GM18511 (cell line): Measurements from ENCODE around the gene MTCL3.

Experiments
- ATAC-seq: cut with Tn5 transposase; IDR thresholded peaks from one replicate; pipeline ENCODE4 v1.9.1; 2021; ENCODE audit warnings: mild to moderate bottlenecking, moderate library complexity; ENCODE audit not compliant: unreplicated experiment

The MTCL3 gene

DNA sequence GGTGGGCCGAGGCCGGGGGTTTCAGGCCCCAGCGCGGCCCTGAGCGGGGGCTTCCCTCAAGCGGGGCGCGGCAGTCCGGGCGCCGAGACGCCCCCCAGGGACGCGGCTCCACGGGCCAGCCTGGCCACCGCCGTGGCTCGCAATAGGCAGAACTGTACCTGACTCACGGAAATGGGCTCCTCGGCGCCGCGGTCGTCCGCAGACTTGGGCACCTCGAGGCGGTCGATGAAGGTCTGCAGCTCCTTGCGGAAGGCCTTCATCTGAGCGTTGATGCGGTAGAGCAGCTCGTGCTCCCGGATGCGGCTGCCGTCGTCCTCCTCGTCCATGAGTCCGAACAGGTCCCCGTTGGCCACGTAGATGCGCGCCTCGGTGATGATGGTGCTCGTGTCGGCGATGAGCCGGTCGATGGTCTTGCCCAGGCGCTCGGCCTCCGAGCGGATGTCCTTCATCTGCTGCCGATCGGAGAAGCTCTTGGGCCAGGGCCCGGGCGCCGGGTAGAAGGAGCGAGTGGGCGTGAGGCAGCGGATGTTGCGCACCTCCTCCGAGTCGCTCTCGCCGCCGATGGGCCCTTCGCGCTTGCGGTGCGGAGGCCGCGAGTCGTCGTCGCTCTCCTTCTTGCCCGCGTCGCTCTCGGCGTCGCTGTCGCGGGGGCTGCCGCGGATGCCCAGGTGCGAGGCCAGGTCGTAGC, 43.9 kb downstream of the MTCL3 start:
- ATAC-seq = no peak

DNA sequence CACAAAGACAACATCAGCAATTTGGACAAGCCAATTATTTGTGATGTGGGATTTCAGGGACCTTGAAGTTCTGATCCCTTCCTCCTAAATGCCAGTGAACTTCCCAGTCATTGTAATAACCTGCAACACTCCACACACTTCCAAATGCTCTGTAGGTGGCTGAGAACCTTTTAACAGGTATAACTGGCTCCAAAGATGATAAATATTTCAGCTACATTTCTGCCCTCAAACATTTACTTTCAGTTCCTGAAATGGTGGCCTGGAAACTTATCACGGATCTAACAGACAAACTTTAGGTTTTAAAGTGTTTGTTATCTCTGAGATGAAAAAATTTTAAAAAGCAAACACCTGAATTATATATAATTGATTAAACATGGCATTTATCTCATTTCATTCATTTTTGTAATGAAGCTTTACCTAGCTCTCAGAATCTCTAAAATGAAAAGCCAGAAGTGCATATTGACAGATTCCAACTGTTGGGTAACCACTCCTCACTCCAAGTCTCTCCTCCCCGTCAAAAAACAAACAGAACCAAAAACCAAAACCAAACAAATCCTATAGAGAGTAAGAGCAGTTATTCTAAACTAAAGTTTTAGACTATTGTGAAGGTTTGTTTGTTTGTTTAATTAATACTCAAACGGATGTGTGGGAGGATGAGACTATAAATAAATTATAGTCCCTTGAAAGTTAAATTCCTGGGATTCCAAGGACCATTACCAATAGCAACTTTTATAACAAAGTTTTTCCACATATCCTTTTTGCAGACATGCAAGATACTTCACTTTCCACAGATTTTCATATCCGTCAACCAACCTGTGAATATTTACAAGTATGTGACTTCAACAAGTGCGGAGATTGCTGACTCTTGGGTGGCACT, 47.5 kb downstream of the MTCL3 start:
- ATAC-seq = peak; percentile 77

- ATAC-seq = no peak
Measured at GRCh38 chr6:127468936-127469335, 50.2 kb downstream of the MTCL3 start.

DNA sequence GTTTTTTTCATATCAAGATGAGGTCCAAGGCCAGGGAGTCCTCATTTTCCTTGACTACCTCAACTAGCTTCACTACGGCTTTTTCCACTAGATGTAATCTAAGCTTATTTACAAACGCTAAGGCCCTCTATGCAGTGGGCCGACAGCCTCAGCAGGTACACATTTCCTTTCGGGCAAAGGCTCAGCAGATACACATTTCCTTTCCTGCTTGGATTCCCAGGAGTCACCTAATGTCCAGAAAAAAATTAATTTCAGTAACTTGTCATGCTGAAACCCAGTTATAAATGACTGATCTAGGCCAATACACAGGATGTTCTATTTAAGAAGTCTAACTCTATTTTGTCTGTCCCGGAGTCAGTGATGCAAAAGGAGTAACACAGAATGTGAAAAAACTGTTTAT, 52.7 kb downstream of the MTCL3 start:
- no peak for ATAC-seq

DNA sequence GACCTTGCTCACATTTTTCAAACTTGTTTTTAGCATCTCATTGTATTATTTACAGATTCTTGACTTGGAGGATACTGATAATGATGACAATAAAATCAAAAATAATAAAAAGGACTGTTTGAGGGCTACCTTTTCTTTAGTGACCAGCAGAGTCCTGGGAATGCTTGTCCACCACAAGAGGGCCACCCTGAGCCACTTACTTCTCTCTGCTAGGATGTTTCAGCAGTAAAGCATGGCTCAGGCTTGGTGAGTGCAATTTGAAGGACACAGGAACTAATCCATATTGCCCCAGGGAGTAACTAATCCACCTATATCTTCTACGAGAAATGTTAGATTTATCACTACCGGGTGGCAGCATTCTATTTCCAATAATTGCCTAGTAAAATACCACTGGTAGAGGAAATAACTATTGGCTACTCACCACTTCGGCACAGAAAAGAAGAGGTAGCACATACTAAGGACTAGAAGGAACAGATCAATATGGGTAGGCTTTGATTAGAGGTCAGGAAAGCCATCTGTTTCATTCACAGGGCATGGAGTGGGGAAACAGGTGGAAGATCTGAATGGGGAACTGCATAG, 54.2 kb downstream of the MTCL3 start:
- peak; percentile 90 for ATAC-seq

- peak; percentile 10 for ATAC-seq
Measured at GRCh38 chr6:127464161-127464880, 54.8 kb downstream of the MTCL3 start.

DNA sequence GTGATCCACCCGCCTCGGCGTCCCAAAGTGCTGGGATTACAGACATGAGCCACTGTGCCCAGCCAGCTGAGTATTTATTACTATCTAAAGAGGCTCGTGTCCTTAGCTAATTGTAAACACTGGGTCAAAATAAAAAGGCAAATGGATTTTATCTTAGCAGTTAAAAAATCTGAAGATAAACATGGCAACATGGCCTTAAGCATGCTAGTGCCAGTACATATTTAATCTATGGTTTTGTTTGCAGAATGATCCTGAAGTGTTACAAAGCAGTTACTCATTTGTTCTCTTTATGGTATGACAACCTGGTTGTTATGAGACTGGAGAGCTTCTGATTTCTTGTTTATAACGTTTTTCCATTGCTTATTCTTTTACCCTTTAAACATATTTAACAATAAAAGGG, 56.1 kb downstream of the MTCL3 start:
- ATAC-seq = no peak

- ATAC-seq = no peak
Measured at GRCh38 chr6:127462376-127462775, 56.8 kb downstream of the MTCL3 start.

GRCh38 chr6:127460465-127460864, 58.7 kb downstream of the MTCL3 start:
- ATAC-seq = no peak

GRCh38 chr6:127459231-127459641, 59.9 kb downstream of the MTCL3 start, which contains the start of gene KIAA0408:
KIAA0408 (minus strand) TSS chr6:127459389; CDS start chr6:127453981, 5,408 bp downstream.
- ATAC-seq = no peak

- no peak for ATAC-seq
Measured at GRCh38 chr6:127458817-127459216, 60.3 kb downstream of the MTCL3 start.

DNA sequence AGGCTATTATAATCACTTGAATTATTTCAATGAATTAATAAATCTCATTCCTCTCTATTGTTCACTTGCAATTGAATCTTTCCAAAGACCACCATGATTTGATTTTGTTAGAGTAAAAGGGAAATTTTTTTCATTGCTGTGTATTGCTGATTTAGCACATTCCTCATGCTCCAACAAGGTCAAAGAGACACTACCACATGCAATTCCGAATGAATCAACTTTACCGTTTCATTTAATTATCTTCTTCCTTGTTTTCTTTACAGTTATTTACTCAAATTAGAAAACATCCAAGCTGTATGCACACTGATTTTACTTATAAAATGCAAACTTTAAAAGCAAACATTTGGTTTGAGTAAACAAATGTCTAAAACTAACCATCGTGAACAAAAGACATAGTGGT, 60.9 kb downstream of the MTCL3 start:
- ATAC-seq = no peak

DNA sequence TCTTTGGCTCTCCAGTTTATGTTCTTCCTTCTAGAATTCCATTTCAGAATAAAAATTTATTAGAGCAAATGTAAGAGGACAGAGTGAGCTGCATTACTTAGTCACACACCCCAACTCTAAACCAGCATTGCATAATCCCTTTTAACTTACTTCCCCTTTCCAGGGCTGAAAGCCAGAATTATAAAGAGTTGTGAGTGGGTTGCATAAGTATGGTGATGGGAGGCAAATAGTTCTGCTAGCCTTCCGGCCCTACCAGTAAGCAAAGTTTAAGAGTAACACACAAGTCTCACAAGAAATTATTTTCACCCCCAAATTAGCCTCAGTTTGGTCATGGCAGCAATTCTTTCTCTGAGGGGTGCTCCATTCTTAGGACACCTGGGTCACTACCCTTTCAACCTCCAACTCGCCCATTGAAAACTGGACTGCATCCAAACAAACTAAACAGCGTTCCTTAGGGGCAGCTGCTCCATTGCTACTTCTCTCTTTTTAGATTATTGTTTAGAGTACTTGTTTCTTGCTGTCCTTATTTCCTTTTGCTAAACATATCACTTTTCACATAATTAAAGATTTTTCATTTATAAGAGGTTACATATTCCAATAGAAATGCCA, 61.6 kb downstream of the MTCL3 start:
- no peak for ATAC-seq

DNA sequence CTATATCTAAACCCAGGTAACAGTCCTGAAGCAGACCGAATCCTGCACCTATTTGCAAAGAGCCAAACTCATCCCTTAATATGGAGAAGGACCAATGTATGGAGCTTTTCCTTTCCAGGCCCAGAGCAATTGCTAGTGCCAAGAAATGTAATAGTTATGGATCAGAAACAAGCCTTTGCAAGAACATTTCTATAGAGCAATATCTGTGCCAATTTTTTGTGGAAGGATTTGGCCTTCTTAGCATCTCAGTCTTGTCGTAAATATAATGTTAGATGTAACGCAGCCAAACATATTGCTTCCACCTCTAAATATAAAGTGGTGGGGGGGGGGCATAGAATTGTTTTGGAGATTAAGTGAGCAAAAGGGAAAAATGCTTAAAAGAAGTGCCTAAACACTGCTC, 62.7 kb downstream of the MTCL3 start:
- ATAC-seq = no peak

DNA sequence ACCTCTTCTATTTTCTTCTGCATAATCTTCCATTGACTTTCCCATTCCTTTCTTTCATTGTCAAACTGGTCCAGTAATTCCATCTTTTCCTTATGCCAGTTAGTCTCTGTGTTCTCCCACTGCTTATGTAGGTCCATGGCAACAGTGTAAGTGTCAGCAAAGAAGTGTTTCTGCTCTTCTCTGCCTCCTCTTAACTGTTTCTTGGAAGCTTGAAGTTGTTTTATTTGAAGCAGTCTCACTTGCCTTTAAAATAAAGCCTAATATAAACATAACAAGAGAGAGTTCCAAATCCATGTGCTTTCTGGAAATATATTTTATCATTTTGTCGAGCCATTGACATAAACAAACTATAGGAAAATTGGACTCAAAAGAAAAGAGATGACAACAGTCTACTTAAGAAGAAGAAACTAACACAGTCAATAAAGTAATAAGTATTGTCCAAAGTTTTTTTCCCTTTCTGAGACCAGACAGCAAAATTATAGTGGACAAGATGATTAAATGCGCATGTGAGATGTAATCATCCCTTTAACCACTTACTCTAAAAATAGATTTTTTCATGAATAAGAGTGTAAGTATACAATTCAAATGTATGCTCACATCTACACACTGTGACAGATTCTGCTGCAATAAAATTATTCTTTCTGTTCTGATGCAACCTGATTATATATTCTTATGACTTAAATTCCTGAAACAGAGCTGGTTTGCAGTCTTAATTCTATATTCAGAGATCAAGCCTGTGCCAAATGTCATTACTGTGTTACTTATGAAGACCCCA, 65.1 kb downstream of the MTCL3 start:
- ATAC-seq = no peak

DNA sequence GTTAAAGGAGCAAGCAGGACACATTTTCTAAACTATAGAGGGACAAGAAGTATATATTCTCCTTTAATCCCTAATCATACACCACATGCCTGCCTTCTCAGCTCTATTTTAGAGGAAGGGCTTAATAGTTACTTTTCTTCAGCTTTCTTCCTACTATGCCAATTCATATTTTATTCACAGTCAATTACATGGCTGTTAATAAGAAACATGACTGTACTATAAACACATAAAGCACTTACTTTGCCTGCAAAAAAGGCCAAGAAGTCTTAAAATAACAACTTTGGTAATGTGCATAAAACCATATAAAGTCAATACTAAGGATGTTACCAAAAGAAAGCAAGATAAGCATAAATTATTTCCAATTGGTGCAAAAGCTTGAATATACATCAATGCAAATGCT, 66.3 kb downstream of the MTCL3 start:
- ATAC-seq = no peak

DNA sequence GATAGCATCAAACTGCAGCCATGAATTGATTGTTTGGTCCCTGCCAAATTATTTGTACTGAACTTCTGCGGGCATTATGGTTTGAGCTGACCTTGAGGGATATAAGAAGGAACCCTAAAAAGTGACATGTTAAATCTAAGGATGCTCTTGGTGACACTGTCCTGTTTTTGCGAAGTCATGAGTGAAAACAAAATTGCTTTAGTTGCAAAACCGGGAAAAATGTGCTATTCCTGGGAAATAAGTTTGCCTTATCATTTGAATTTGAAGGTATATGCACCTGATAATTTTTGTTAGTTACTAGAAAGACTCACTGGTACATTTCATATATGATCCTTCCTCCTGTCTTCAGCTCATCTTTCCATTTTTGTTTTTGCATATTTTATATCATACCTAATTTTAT, 67.7 kb downstream of the MTCL3 start:
- no peak for ATAC-seq

- no peak for ATAC-seq
Measured at GRCh38 chr6:127447780-127448179, 71.4 kb downstream of the MTCL3 start.

GRCh38 chr6:127446356-127446755, 72.8 kb downstream of the MTCL3 start:
- ATAC-seq = no peak

- ATAC-seq = no peak
Measured at GRCh38 chr6:127441881-127442280, 77.3 kb downstream of the MTCL3 start.
